Measurements from ENCODE around the gene ECT2L.

Gene ECT2L

DNA sequence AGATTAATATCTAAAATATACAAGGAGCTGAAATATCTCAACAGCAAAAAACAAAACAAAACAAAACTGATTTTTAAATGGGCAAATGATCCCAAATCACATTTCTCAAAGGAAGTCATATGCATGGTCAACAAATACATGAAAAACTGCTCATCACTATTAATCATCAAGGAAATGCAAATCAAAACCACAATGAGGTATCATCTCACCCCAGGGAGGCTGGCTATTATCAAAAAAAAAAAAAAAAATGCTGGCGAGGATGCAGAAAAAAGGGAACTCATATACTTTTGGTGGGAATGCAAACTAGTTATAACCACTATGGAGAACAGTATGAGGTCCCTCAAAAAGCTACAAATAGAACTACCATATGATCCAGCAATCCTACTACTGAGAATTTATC, 157.6 kb downstream of the ECT2L start:
- Histone ChIP-seq H3K9ac (ENCODE audit: low read depth, low read length) (no peak overlapping the region), H3K9me3 (ENCODE audit: control insufficient read depth, insufficient read depth, low read length) (no peaks in the 10 kb centered on the region)

More for the DNA sequence above, 157.6 kb downstream of the ECT2L start:
- Histone ChIP-seq H3K4me1 (ENCODE audit: insufficient read depth, low read length) (peaks cover 7% of the 10 kb centered on the region), H3K36me3 (ENCODE audit: insufficient read depth, low read length) (no peaks in the 10 kb centered on the region)

Measured in ES-I3 (cell line).